Neuronal stem cell (in vitro differentiated cells): Measurements from ENCODE around the gene IPCEF1.

Source experiments
- DNase-seq: peaks from one replicate; pipeline ENCODE4 v3.0.0-alpha.2; 2013; ENCODE audit warnings: low spot score
- H2AFZ ChIP-seq: one replicate; pipeline ENCODE4 v1.6.1; 2013; ENCODE audit warnings: mild to moderate bottlenecking, low read length, inconsistent platforms
- H2AK5ac ChIP-seq: 2 replicates; pipeline ENCODE4 v1.6.1; 2013; ENCODE audit warnings: low read depth, mild to moderate bottlenecking, inconsistent platforms, low read length, moderate library complexity, mixed read lengths
- H2BK120ac ChIP-seq: 2 replicates; pipeline ENCODE4 v1.6.1; 2013; ENCODE audit warnings: low read depth, mild to moderate bottlenecking, inconsistent platforms, low read length, moderate library complexity, mixed read lengths
- H2BK12ac ChIP-seq: one replicate; pipeline ENCODE4 v1.6.1; 2013; ENCODE audit warnings: low read length, inconsistent platforms
- H2BK15ac ChIP-seq: 2 replicates; pipeline ENCODE4 v1.6.1; 2013; ENCODE audit warnings: mild to moderate bottlenecking, low read length, inconsistent platforms, mixed read lengths
- H2BK5ac ChIP-seq: one replicate; pipeline ENCODE4 v1.6.1; 2013; ENCODE audit warnings: inconsistent platforms, mild to moderate bottlenecking, low read length, moderate library complexity
- H3K14ac ChIP-seq: one replicate; pipeline ENCODE4 v1.6.1; 2013; ENCODE audit warnings: low read length, inconsistent platforms
- H3K18ac ChIP-seq: 2 replicates; pipeline ENCODE4 v1.6.1; 2013; ENCODE audit warnings: low read length, inconsistent platforms
- H3K23ac ChIP-seq: 2 replicates; pipeline ENCODE4 v1.6.1; 2013; ENCODE audit warnings: low read depth, mild to moderate bottlenecking, mixed read lengths, low read length, inconsistent platforms; ENCODE audit not compliant: poor library complexity
- H3K27ac ChIP-seq: replicated peaks from 3 replicates; pipeline ENCODE4 v1.5.1; 2013; ENCODE audit warnings: low read length, inconsistent platforms
- H3K27me3 ChIP-seq, 3 experiments: 2 replicates each; pipeline ENCODE4 v1.6.1; 2013; ENCODE audit warnings: low read length in 3 of 3, mild to moderate bottlenecking in 2 of 3, inconsistent platforms in 1 of 3, low read depth in 1 of 3, mixed read lengths in 1 of 3, moderate library complexity in 1 of 3; ENCODE audit not compliant: control insufficient read depth in 3 of 3, insufficient read depth in 3 of 3
- H3K36me3 ChIP-seq, 2 donors: replicated peaks in 1 of 2; 2 replicates each; pipeline ENCODE4 v1.6.1; 2013; ENCODE audit warnings: low read length in 2 of 2; ENCODE audit not compliant: control insufficient read depth in 2 of 2, insufficient read depth in 2 of 2
- H3K4ac ChIP-seq: 2 replicates; pipeline ENCODE4 v1.6.1; 2013; ENCODE audit warnings: inconsistent platforms, mild to moderate bottlenecking, low read length, moderate library complexity
- H3K4me1 ChIP-seq, 2 donors: 1 replicate in 1 of 2; 2 replicates in 1 of 2; pipeline ENCODE4 v1.6.1; 2013; ENCODE audit warnings: low read length in 2 of 2, low read depth in 1 of 2; ENCODE audit not compliant: control insufficient read depth in 2 of 2, insufficient read depth in 1 of 2
- H3K4me2 ChIP-seq: one replicate; pipeline ENCODE4 v1.6.1; 2013; ENCODE audit warnings: mild to moderate bottlenecking, low read length, inconsistent platforms; ENCODE audit not compliant: insufficient read depth, poor library complexity, severe bottlenecking
- H3K4me3 ChIP-seq, 2 donors: 2 replicates each; pipeline ENCODE4 v1.5.1; 2013; ENCODE audit warnings: low read length in 2 of 2, mild to moderate bottlenecking in 2 of 2, inconsistent platforms in 1 of 2, moderate library complexity in 1 of 2
- H3K79me1 ChIP-seq: one replicate; pipeline ENCODE4 v1.6.1; 2013; ENCODE audit warnings: low read depth, mild to moderate bottlenecking, inconsistent platforms, low read length, moderate library complexity
- H3K9ac ChIP-seq: one replicate; pipeline ENCODE4 v1.6.1; 2013; ENCODE audit warnings: mild to moderate bottlenecking, low read depth, low read length, inconsistent platforms; ENCODE audit not compliant: poor library complexity
- H3K9me3 ChIP-seq, 2 donors: replicated peaks in 1 of 2; 2 replicates each; pipeline versions ENCODE3 to v1.6.1; 2013; ENCODE audit warnings: low read length in 2 of 2, mild to moderate bottlenecking in 2 of 2, inconsistent platforms in 1 of 2, low read depth in 1 of 2, mixed read lengths in 1 of 2, moderate library complexity in 1 of 2; ENCODE audit not compliant: control insufficient read depth in 2 of 2, insufficient read depth in 1 of 2
- H4K8ac ChIP-seq: one replicate; pipeline ENCODE4 v1.6.1; 2013; ENCODE audit warnings: low read depth, mild to moderate bottlenecking, inconsistent platforms, low read length, moderate library complexity
- H4K91ac ChIP-seq: one replicate; pipeline ENCODE4 v1.6.1; 2013; ENCODE audit warnings: low read length, low read depth, mild to moderate bottlenecking, inconsistent platforms; ENCODE audit not compliant: poor library complexity
- WGBS, 2 donors: extraction: QIAGEN DNeasy Blood & Tissue Kit; methylation state at CpG; one replicate each; pipeline ENCODE4 v1.1.7; 2013; ENCODE audit warnings: missing lambda C conversion rate in 2 of 2, mixed read lengths in 1 of 2; ENCODE audit not compliant: insufficient read length in 2 of 2, insufficient replicate concordance in 1 of 2; ENCODE audit errors: extremely low coverage in 2 of 2; 5-methylcytosine and 5-hydroxymethylcytosine counted together

Gene IPCEF1

GRCh38 chr6:154227862-154228520 lies 128.6 kb downstream of the IPCEF1 start:
- Histone ChIP-seq H3K36me3 (no peaks in the 10 kb centered on the region), H3K27me3 (no peaks in the 10 kb centered on the region), H3K14ac (no peak overlapping the region), H2AK5ac (no peak overlapping the region), H3K4ac (no peak overlapping the region), H2BK120ac (no peak overlapping the region), H3K9ac (no peak overlapping the region), H3K4me2 (no peak overlapping the region), H3K18ac (no peak overlapping the region), H2BK12ac (no peak overlapping the region), H4K8ac (no peak overlapping the region), H2AFZ (no peak overlapping the region), H3K23ac (no peak overlapping the region), H2BK5ac (no peak overlapping the region), H3K4me3 (no peak overlapping the region), H3K27ac (no peak overlapping the region), H3K9me3 (no peaks in the 10 kb centered on the region), H4K91ac (no peak overlapping the region), H3K79me1 (no peaks in the 10 kb centered on the region), H3K4me1 (no peaks in the 10 kb centered on the region), H2BK15ac (no peak overlapping the region)
- WGBS, 2 donors, result no CpG with 5 or more reads among the region's 7 CpGs
- no peak for DNase-seq

- Histone ChIP-seq H3K4me1 (no peaks in the 10 kb centered on the region), H3K36me3 (no peaks in the 10 kb centered on the region), H3K27me3 (no peaks in the 10 kb centered on the region), H4K91ac (no peak overlapping the region), H2BK5ac (no peak overlapping the region), H2BK12ac (no peak overlapping the region), H2AK5ac (no peak overlapping the region), H3K4ac (no peak overlapping the region), H4K8ac (no peak overlapping the region), H2BK15ac (no peak overlapping the region), H3K14ac (no peak overlapping the region), H2AFZ (no peak overlapping the region), H3K23ac (no peak overlapping the region), H3K9me3 (no peaks in the 10 kb centered on the region), H3K18ac (no peak overlapping the region), H3K27ac (no peak overlapping the region), H2BK120ac (no peak overlapping the region), H3K9ac (no peak overlapping the region), H3K4me3 (no peak overlapping the region), H3K4me2 (no peak overlapping the region), H3K79me1 (no peaks in the 10 kb centered on the region)
- WGBS, 2 donors, result no CpG with 5 or more reads among the region's 3 CpGs
- DNase-seq, result no peak
These were observed 130.1 kb downstream of the IPCEF1 start for GRCh38 chr6:154226461-154226860.

GRCh38 chr6:154223296-154223695 lies 133.3 kb downstream of the IPCEF1 start:
- no peaks in the 10 kb centered on the region for H3K27me3 ChIP-seq

GRCh38 chr6:154222716-154223115 lies 133.9 kb downstream of the IPCEF1 start:
- no peak overlapping the region for H4K8ac ChIP-seq
- no peaks in the 10 kb centered on the region for H3K9me3 ChIP-seq
- H3K18ac ChIP-seq, result no peak overlapping the region
- peaks cover 0 to 8% of the 10 kb centered on the region in 2 donors for H3K4me1 ChIP-seq
- no peak overlapping the region for H2AFZ ChIP-seq
- H2BK5ac ChIP-seq, result no peak overlapping the region
- H3K4me2 ChIP-seq, result no peak overlapping the region
- no peak overlapping the region for H3K27ac ChIP-seq
- no peaks in the 10 kb centered on the region for H3K27me3 ChIP-seq
- H2BK120ac ChIP-seq, result no peak overlapping the region
- H2BK15ac ChIP-seq, result no peak overlapping the region
- H2BK12ac ChIP-seq, result no peak overlapping the region
- H3K36me3 ChIP-seq, result no peaks in the 10 kb centered on the region
- H3K9ac ChIP-seq, result no peak overlapping the region
- no peak for DNase-seq
- H3K4ac ChIP-seq, result no peak overlapping the region
- H2AK5ac ChIP-seq, result no peak overlapping the region
- WGBS, 2 donors, result no CpG with 5 or more reads among the region's 6 CpGs
- H3K14ac ChIP-seq, result no peak overlapping the region
- H3K79me1 ChIP-seq, result no peaks in the 10 kb centered on the region
- H3K23ac ChIP-seq, result no peak overlapping the region
- no peak overlapping the region for H4K91ac ChIP-seq
- no peak overlapping the region for H3K4me3 ChIP-seq

More at GRCh38 chr6:154223296-154223695, 133.3 kb downstream of the IPCEF1 start:
- H2AFZ ChIP-seq, result no peak overlapping the region
- H2BK120ac ChIP-seq, result no peak overlapping the region
- H3K9ac ChIP-seq, result no peak overlapping the region
- no peaks in the 10 kb centered on the region for H3K9me3 ChIP-seq
- H4K91ac ChIP-seq, result no peak overlapping the region
- no peak overlapping the region for H2BK5ac ChIP-seq
- H3K79me1 ChIP-seq, result no peaks in the 10 kb centered on the region
- no peak overlapping the region for H3K14ac ChIP-seq
- no peak overlapping the region for H4K8ac ChIP-seq
- no peak overlapping the region for H2BK12ac ChIP-seq
- no peak for DNase-seq
- no peak overlapping the region for H3K27ac ChIP-seq
- no peak overlapping the region for H3K23ac ChIP-seq
- no peaks in the 10 kb centered on the region for H3K36me3 ChIP-seq
- no peak overlapping the region for H3K4ac ChIP-seq
- H3K4me3 ChIP-seq, result no peak overlapping the region
- no peak overlapping the region for H2BK15ac ChIP-seq
- no peak overlapping the region for H3K4me2 ChIP-seq
- peaks cover 0 to 7% of the 10 kb centered on the region in 2 donors for H3K4me1 ChIP-seq
- no peak overlapping the region for H2AK5ac ChIP-seq
- WGBS, 2 donors, result no CpG with 5 or more reads among the region's 2 CpGs
- H3K18ac ChIP-seq, result no peak overlapping the region
